Right lobe of liver (tissue), 6 donors: ENCODE results near the gene MCM6. TPM values are rescaled to one million over a fixed set of nuclear protein-coding genes. Genes with fewer than 3 reads are reported as not detected.

Source experiments
- ATAC-seq, 4 donors: fragments of 200-7000 bp; cut with Tn5 transposase; one replicate each; pipeline ENCODE4 v1.9.1; 2020; ENCODE audit warnings: mild to moderate bottlenecking in 4 of 4, moderate library complexity in 4 of 4
- DNase-seq, 3 donors: peaks; one replicate each; pipeline ENCODE4 v3.0.0-alpha.2; 2020
- H3K27ac ChIP-seq, 3 donors: fragments of 200-600 bp; one replicate each; pipeline ENCODE4 v1.8.0; 2022
- H3K27me3 ChIP-seq, 2 donors: fragments of 200-600 bp; one replicate each; pipeline ENCODE4 v1.8.0; 2022
- H3K36me3 ChIP-seq, 4 donors: fragments of 200-600 bp; sonication (generic) in 1 of 4; one replicate each; pipeline versions ENCODE4 v1.5.1 to v1.8.0; 2017 to 2022; ENCODE audit warnings: control low read depth in 1 of 4
- H3K4me1 ChIP-seq, 4 donors: fragments of 200-600 bp; sonication (generic) in 1 of 4; one replicate each; pipeline versions ENCODE4 v1.5.1 to v1.8.0; 2017 to 2022; ENCODE audit warnings: control low read depth in 1 of 4
- H3K4me3 ChIP-seq, 3 donors: fragments of 200-600 bp; one replicate each; pipeline ENCODE4 v1.8.0; 2022
- H3K9me3 ChIP-seq, 4 donors: fragments of 200-600 bp; sonication (generic) in 1 of 4; one replicate each; pipeline versions ENCODE4 v1.5.1 to v1.8.0; 2017 to 2022; ENCODE audit warnings: control low read depth in 1 of 4
- CTCF ChIP-seq, 4 donors: fragments of 200-600 bp in 3 of 4; fragments of 450-650 bp in 1 of 4; IDR thresholded peaks; one replicate each; pipeline versions ENCODE4 v1.5.1 to v1.8.0; 2016 to 2022; ENCODE audit warnings: antibody characterized with exemption in 4 of 4, mild to moderate bottlenecking in 2 of 4
- POLR2A ChIP-seq: fragments of 450-650 bp; IDR thresholded peaks from one replicate; pipeline ENCODE4 v1.6.1; 2017; ENCODE audit warnings: antibody characterized with exemption, mild to moderate bottlenecking
- WGBS: methylation state at CpG from one replicate; pipeline ENCODE4 v1.1.6; 2018; ENCODE audit warnings: low coverage, low lambda C conversion rate; ENCODE audit not compliant: insufficient coverage; ENCODE audit errors: missing lambda C conversion rate; 5-methylcytosine and 5-hydroxymethylcytosine counted together
- intact Hi-C, 2 donors: fragments of 100-400 bp; cut with DNase I; formaldehyde crosslinking; loops; one replicate each; pipeline versions ENCODE4 v1.11.2 to v1.14.1; 2022
- total RNA-seq, 6 experiments: library from RNA; depleted of rRNA in 2 of 6; stranded (reverse); fragments of >200 nt in 2 of 6; fragmentation: NEBNext Ultra II Directional in 3 of 6; extraction: Animal tissue kit (Norgen Biotek cat#: 25700) in 3 of 6; gene quantifications; one replicate each; pipeline versions ENCODE4 v1.1.0 to v1.2.4, GENCODE V29; 2016 to 2023
- donor health status: DM: no; HTN: yes; CAD: no.
- donor health status: DM: no; HTN: no; CAD: no.
- donor health status: DM: no; HTN: no; CAD: no.
- donor health status: DM: no; HTN: yes; CAD: no.
- donor health status: DM: no; HTN: yes; CAD: no.

MCM6 gene
- total RNA-seq, 6 experiments from 2014 or later: 1.5 to 13.2 (median 4.7) TPM

- no peak for ATAC-seq
- no peak overlapping the region for H3K27ac ChIP-seq
- H3K9me3 ChIP-seq: no peaks in the 10 kb centered on the region
- no peak for TF ChIP-seq POLR2A
- no peak for TF ChIP-seq CTCF (IDR thresholded peaks at IDR 0.05)
- no peak overlapping the region for H3K4me3 ChIP-seq
- H3K4me1 ChIP-seq: no peaks in the 10 kb centered on the region
- H3K27me3 ChIP-seq: no peaks in the 10 kb centered on the region
- peaks cover 0 to 19% (median 3%) of the 10 kb centered on the region in 4 donors for H3K36me3 ChIP-seq
- no peak for DNase-seq
- intact Hi-C loops: no loop called here
- 100% methylated on average over 1 of the region's 3 CpGs for WGBS
Observed at GRCh38 chr2:135903650-135904049, 27.4 kb upstream of the MCM6 start.

GRCh38 chr2:135899567-135899966 is 23.3 kb upstream of the MCM6 start:
- intact Hi-C loops: no loop called here
- H3K36me3 ChIP-seq: peaks cover 0 to 1% (median 0%) of the 10 kb centered on the region in 4 donors
- TF ChIP-seq POLR2A: no peak
- no peak for TF ChIP-seq CTCF (IDR thresholded peaks at IDR 0.05)
- no peaks in the 10 kb centered on the region for H3K9me3 ChIP-seq
- H3K27ac ChIP-seq: no peak overlapping the region
- WGBS: 74% methylated on average over 4 of the region's 4 CpGs
- H3K4me1 ChIP-seq: no peaks in the 10 kb centered on the region
- DNase-seq (no peak), ATAC-seq (no peak)
- no peaks in the 10 kb centered on the region for H3K27me3 ChIP-seq
- no peak overlapping the region for H3K4me3 ChIP-seq

- no peak for TF ChIP-seq CTCF (IDR thresholded peaks at IDR 0.05)
- no peak for TF ChIP-seq POLR2A
- DNase-seq: no peak
- no CpG with 5 or more reads among the region's 3 CpGs for WGBS
- H3K4me3 ChIP-seq: no peak overlapping the region
- H3K27ac ChIP-seq: no peak overlapping the region
- no peaks in the 10 kb centered on the region for H3K4me1 ChIP-seq
- H3K9me3 ChIP-seq: no peaks in the 10 kb centered on the region
- intact Hi-C loops: no loop called here
- peak in 1 of 4 donors; percentile 12 for ATAC-seq
- peaks cover 0 to 1% (median 0%) of the 10 kb centered on the region in 4 donors for H3K36me3 ChIP-seq
- H3K27me3 ChIP-seq: no peaks in the 10 kb centered on the region
Observed at GRCh38 chr2:135898234-135898786, 22.1 kb upstream of the MCM6 start.

- 89% methylated on average over 1 of the region's 1 CpG for WGBS
- DNase-seq (no peak), ATAC-seq (no peak)
- intact Hi-C loops: no loop called here
- Histone ChIP-seq H3K27me3 (no peaks in the 10 kb centered on the region), H3K4me3 (no peak overlapping the region), H3K9me3 (no peaks in the 10 kb centered on the region), H3K4me1 (no peaks in the 10 kb centered on the region), H3K27ac (no peak overlapping the region), H3K36me3 (no peaks in the 10 kb centered on the region)
- TF ChIP-seq POLR2A: no peak
- TF ChIP-seq CTCF (IDR thresholded peaks at IDR 0.05): no peak
Observed at GRCh38 chr2:135894930-135895329, 18.7 kb upstream of the MCM6 start.

- no peaks in the 10 kb centered on the region for H3K9me3 ChIP-seq
- DNase-seq (no peak), ATAC-seq (no peak)
- no peak for TF ChIP-seq CTCF (IDR thresholded peaks at IDR 0.05)
- no peaks in the 10 kb centered on the region for H3K4me1 ChIP-seq
- WGBS: 88% methylated on average over 2 of the region's 2 CpGs
- no peak overlapping the region for H3K27ac ChIP-seq
- no peaks in the 10 kb centered on the region for H3K36me3 ChIP-seq
- H3K4me3 ChIP-seq: no peak overlapping the region
- intact Hi-C loops: no loop called here
- H3K27me3 ChIP-seq: no peaks in the 10 kb centered on the region
Observed at GRCh38 chr2:135893374-135893794, 17.1 kb upstream of the MCM6 start.
